SU-DHL-6 (cell line): ENCODE results near the gene HTR3B.

Experiments used
- CTCF ChIP-seq: fragments of 200-600 bp; sonication (generic); IDR thresholded peaks from one replicate; pipeline ENCODE4 v1.5.1; 2017; ENCODE audit warnings: antibody characterized with exemption, mild to moderate bottlenecking, low read length, moderate library complexity; ENCODE audit not compliant: insufficient read depth, poor library complexity, severe bottlenecking
- EZH2phosphoT487 ChIP-seq: fragments of 200-600 bp; sonication (generic), shearing (Covaris generic); conservative IDR thresholded peaks from 2 replicates; pipeline ENCODE4 v1.6.1; 2018; ENCODE audit warnings: mild to moderate bottlenecking, antibody characterized with exemption, low read length, moderate library complexity, mixed read lengths

DNA sequence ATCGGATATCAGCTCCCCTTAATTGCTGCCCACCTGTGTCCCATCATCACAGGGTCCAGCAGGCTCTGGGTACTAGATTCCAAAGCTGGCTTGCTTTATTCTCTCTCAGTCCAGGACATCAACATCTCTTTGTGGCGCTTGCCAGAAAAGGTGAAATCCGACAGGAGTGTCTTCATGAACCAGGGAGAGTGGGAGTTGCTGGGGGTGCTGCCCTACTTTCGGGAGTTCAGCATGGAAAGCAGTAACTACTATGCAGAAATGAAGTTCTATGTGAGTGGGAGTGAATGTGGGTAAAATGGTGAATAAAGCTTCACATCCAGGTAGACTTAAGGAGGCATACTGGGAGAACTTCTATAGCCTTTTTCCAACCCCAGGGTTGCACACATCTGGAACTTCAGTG, 81.3 kb downstream of the HTR3B start:
- TF ChIP-seq CTCF, result no peak
- no peak for TF ChIP-seq EZH2phosphoT487
